Prostate gland (tissue), 2 donors: ENCODE results near the gene IFI35. TPM values are rescaled to one million over a fixed set of nuclear protein-coding genes. Genes with fewer than 3 reads are reported as not detected.
"Not testable (repeated sequence)": the region's sequence is repeated elsewhere in the genome, so short reads cannot be mapped to it uniquely, and the experiment has no call there.

Experiments used
- DNase-seq: peaks from one replicate; pipeline ENCODE4 v3.0.0-alpha.2; 2019; ENCODE audit warnings: low spot score
- H3K27ac ChIP-seq, 2 donors: fragments of 200-600 bp; sonication (generic); 2 replicates each; pipeline ENCODE4 v1.5.1; 2017 to 2019
- H3K27me3 ChIP-seq: fragments of 200-600 bp; sonication (generic); replicated peaks from 2 replicates; pipeline ENCODE4 v1.5.1; 2019; ENCODE audit not compliant: insufficient read depth
- H3K36me3 ChIP-seq, 2 donors: fragments of 200-600 bp; sonication (generic); 1 replicate in 1 of 2; 2 replicates in 1 of 2; pipeline versions ENCODE4 v1.5.1 to v1.8.1; 2017 to 2019
- H3K4me1 ChIP-seq: fragments of 200-600 bp; sonication (generic); replicated peaks from 2 replicates; pipeline ENCODE4 v1.5.1; 2019
- H3K4me3 ChIP-seq, 2 donors: fragments of 200-600 bp; sonication (generic); 2 replicates each; pipeline ENCODE4 v1.5.1; 2017 to 2019
- H3K9me3 ChIP-seq: fragments of 200-600 bp; sonication (generic); 2 replicates; pipeline ENCODE4 v1.5.1; 2017
- CTCF ChIP-seq, 4 experiments: fragments of 200-600 bp in 2 of 4; fragments of 450-650 bp in 2 of 4; sonication (generic) in 2 of 4; IDR thresholded peaks; 1 replicate in 3 of 4; 2 replicates in 1 of 4; pipeline ENCODE4 v1.5.1; 2016 to 2019; ENCODE audit warnings: antibody characterized with exemption in 4 of 4, mild to moderate bottlenecking in 2 of 4, moderate library complexity in 2 of 4
- POLR2A ChIP-seq: fragments of 450-650 bp; IDR thresholded peaks from one replicate; pipeline ENCODE4 v1.6.1; 2016; ENCODE audit warnings: antibody characterized with exemption, mild to moderate bottlenecking
- POLR2AphosphoS5 ChIP-seq: sonication (generic); formaldehyde crosslinking; IDR thresholded peaks from one replicate; pipeline ENCODE4 v1.6.1; 2017; ENCODE audit warnings: antibody characterized with exemption
- WGBS: methylation state at CpG from one replicate; pipeline ENCODE4 v1.1.5; 2018; 5-methylcytosine and 5-hydroxymethylcytosine counted together
- intact Hi-C: fragments of 100-400 bp; cut with DNase I; formaldehyde crosslinking; loops from one replicate; pipeline ENCODE4 v1.14.2; 2022
- total RNA-seq, 2 donors: library from RNA; depleted of rRNA; stranded (reverse); fragments of >200 nt; gene quantifications; one replicate each; pipeline ENCODE4 v1.1.0, GENCODE V29; 2016

IFI35 gene
- total RNA-seq, 2 donors from 2014 or later = 35.6 to 40.1 TPM

DNA sequence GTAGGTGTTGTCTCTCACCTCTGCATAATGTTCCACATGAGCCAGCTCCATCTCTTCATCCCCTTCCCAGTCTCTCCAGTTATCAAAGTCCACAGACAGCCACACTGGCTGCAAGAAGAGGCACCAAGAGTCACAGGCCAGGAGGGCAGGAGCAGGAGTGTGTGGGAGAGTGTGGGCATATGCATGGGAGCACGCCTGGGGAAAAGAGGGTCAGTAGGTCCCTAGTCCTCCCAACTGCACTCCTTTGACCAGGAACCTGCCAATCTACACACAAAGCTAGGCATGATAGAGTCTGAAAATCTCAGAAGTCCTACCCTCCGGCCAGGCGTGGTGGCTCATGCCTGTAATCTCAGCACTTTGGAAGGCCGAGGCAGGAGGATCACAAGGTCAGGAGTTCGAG lies 35.0 kb upstream of the IFI35 start:
- Histone ChIP-seq H3K27me3 (no peaks in the 10 kb centered on the region), H3K9me3 (no peaks in the 10 kb centered on the region), H3K4me3 (no peak overlapping the region), H3K4me1 (no peaks in the 10 kb centered on the region), H3K36me3 (no peaks in the 10 kb centered on the region), H3K27ac (no peak overlapping the region)
- no peak for TF ChIP-seq POLR2AphosphoS5
- TF ChIP-seq CTCF (IDR thresholded peaks at IDR 0.05) = no peak
- intact Hi-C loops = no loop called here
- no peak for DNase-seq
- WGBS = 97% methylated on average over 5 of the region's 5 CpGs

GRCh38 chr17:42973323-42973722 lies 33.3 kb upstream of the IFI35 start:
- H3K9me3 ChIP-seq, H3K27me3 ChIP-seq, intact Hi-C loops, H3K36me3 ChIP-seq, H3K4me1 ChIP-seq, H3K4me3 ChIP-seq, DNase-seq, H3K27ac ChIP-seq: not testable (repeated sequence)
- WGBS = 73% methylated on average over 5 of the region's 18 CpGs

DNA sequence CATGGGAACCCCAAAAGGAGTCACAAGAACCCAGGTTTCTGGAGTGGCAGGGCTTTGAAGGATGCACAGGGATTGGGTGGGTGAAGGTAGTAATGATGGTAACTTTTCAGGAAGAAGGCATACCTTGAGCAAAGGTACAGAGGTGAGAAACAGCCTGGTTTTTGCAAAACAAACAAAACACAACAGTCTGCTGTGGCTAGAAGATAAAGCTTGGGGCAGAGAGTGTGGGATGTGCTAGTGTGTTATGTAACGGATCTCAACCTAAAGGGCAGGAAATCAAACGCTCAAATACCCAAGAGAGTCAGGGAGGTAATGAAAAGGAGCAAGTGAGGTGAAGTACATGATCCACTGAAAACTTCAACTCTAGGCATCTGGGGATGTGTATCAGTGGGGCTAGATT lies 31.3 kb upstream of the IFI35 start:
- WGBS = 58% methylated on average over 2 of the region's 2 CpGs
- intact Hi-C loops = no loop called here
- Histone ChIP-seq H3K4me1 (no peaks in the 10 kb centered on the region), H3K27ac (no peak overlapping the region), H3K4me3 (no peak overlapping the region), H3K27me3 (no peaks in the 10 kb centered on the region), H3K36me3 (no peaks in the 10 kb centered on the region), H3K9me3 (no peaks in the 10 kb centered on the region)
- TF ChIP-seq CTCF (IDR thresholded peaks at IDR 0.05) (no peak), POLR2AphosphoS5 (no peak)
- no peak for DNase-seq

DNA sequence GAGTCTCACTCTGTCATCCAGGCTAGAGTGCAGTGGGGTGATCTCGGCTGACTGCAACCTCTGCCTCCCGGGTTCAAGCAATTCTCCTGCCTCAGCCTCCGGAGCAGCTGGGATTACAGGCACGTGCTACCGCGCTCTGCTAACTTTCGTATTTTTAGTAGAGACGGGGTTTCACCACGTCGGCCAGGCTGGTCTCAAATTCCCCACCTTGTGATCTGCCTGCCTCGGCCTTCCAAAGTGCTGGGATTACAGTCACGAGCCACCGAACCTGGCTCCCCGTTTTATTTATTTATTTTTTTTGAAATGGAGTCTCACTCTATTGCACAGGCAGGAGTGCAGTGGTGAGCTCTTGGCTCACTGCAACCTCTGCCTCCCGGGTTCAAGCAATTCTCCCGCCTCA lies 30.9 kb upstream of the IFI35 start:
- H3K4me3 ChIP-seq, H3K4me1 ChIP-seq, H3K27ac ChIP-seq, H3K27me3 ChIP-seq, intact Hi-C loops, H3K9me3 ChIP-seq, H3K36me3 ChIP-seq, DNase-seq: not testable (repeated sequence)
- WGBS = 91% methylated on average over 16 of the region's 16 CpGs

DNA sequence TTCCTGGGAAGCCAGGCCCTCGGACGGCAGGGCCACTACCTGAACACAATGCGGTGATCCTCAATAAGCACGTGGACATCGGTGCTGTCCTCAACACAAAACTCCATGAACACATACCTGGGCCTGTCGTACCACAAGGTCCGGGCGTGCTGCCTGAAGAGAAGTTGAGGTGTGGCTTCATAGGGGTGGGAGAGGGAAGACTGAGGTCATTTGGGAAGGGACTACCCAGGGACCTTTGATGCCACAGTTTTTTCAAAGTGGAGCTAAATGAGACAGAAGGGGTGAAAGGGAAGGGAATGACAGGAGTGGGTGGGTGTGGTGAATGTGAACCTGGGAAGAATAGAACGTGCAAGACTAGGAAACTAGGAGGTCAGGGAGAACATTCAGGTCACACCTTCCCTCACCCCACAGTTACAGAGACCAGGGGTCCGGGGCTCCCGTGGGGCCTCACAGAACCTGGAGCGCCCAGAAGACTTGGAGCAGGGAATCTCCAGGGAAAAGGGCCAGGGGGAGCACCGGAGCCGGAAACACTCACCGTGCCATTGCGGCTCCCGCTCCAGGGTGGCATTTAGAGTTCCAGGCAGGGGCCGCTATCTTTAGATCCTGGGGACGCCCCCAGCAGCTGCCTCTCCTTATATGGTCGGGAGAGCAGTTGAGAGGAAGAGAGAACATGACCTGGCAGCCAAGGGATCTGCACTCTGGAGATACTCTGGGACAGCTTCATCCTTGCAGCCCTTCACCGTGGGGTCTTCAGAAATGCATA lies 26.9 kb upstream of the IFI35 start, which contains the start of gene PTGES3L:
Gene PTGES3L (minus strand): TSS at position 570 of the 763 bp plus-strand sequence. CDS start 27 bp downstream, at position 543.
- Histone ChIP-seq H3K27ac (peak within 1 kb of the TSS; percentile 88 to 95), H3K36me3 (no peaks in the 10 kb centered on the region), H3K9me3 (no peaks in the 10 kb centered on the region), H3K4me3 (peak within 1 kb of the TSS; percentile 72 to 93), H3K27me3 (no peaks in the 10 kb centered on the region), H3K4me1 (peaks cover 2% of the 10 kb centered on the region)
- intact Hi-C loops = loop anchor here (2.0 kb wide), 1 partner anchor 19 kb away; the partner anchor contains the start of gene RPL27
- no peak for TF ChIP-seq POLR2A
- TF ChIP-seq POLR2AphosphoS5 = no peak
- TF ChIP-seq CTCF (IDR thresholded peaks at IDR 0.05) = no peak
- peak; percentile 28 for DNase-seq
- WGBS = 29% methylated on average over 21 of the region's 21 CpGs

DNA sequence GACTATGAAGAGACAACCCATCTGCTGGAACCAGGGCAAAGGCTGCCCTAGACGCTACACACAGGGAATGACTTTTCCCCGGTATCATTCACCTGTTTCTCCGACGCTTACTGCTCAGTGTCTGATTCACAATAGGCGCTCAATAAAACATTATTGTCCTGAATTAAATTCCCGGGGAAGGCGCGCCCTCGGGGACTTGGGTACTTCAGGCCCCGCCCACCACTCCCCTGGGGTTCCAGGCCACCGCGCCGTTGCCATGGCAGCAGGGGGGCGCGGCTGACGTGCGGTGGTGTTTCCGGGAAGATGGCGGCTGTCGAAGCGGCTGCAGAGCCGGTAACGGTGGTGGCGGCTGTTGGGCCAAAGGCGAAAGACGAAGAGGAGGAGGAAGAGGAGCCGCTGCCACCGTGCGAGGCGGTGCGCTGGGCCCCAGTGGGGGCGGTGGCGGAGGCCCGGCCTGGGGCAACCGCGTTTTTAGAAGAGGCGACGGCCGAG lies 26.3 kb upstream of the IFI35 start, which contains the start of gene RUNDC1:
Gene RUNDC1 (plus strand): TSS at position 292 of the 492 bp plus-strand sequence. CDS start 12 bp downstream, at position 304.
- WGBS = under 1% methylated on average over 39 of the region's 39 CpGs
- H3K27me3 ChIP-seq = no peaks in the 10 kb centered on the region
- H3K4me1 ChIP-seq = peaks cover 5% of the 10 kb centered on the region
- H3K4me3 ChIP-seq = peak within 1 kb of the TSS; percentile 72 to 93
- intact Hi-C loops = loop anchor here (2.0 kb wide), 1 partner anchor 18 kb away; the partner anchor contains the start of gene RPL27
- H3K9me3 ChIP-seq = no peaks in the 10 kb centered on the region
- no peaks in the 10 kb centered on the region for H3K36me3 ChIP-seq
- peak within 1 kb of the TSS; percentile 88 to 95 for H3K27ac ChIP-seq
- no peak for TF ChIP-seq CTCF (IDR thresholded peaks at IDR 0.05)
- TF ChIP-seq POLR2A = peak; percentile 61
- TF ChIP-seq POLR2AphosphoS5 = peak; percentile 88
- peak; percentile 94 for DNase-seq
